HepG2 (cell line): Measurements from ENCODE around the gene DAD1. TPM values are rescaled to one million over a fixed set of nuclear protein-coding genes. Genes with fewer than 3 reads are reported as not detected.

ENCODE experiments used
- CAMTA2 ChIP-seq: sonication (generic); formaldehyde crosslinking; IDR thresholded peaks from 2 replicates; pipeline ENCODE4 v1.4.0; 2020; ENCODE audit warnings: mild to moderate bottlenecking, missing genetic modification reagents, borderline replicate concordance
- DMAP1 ChIP-seq: IDR thresholded peaks from 2 replicates; pipeline ENCODE4 v1.6.1; 2016
- FOSL2 ChIP-seq: sonication (generic); formaldehyde crosslinking; IDR thresholded peaks from 2 replicates; pipeline ENCODE4 v1.4.0; 2020; ENCODE audit warnings: missing genetic modification reagents
- FOXJ3 ChIP-seq: sonication (generic); formaldehyde crosslinking; IDR thresholded peaks from 2 replicates; pipeline ENCODE4 v1.4.0; 2020; ENCODE audit warnings: missing genetic modification reagents, mild to moderate bottlenecking, borderline replicate concordance
- KIAA2018 ChIP-seq: sonication (generic); formaldehyde crosslinking; IDR thresholded peaks from 2 replicates; pipeline ENCODE4 v1.5.0; 2020; ENCODE audit warnings: mild to moderate bottlenecking, missing genetic modification reagents, borderline replicate concordance
- KLF11 ChIP-seq: IDR thresholded peaks from 2 replicates; pipeline ENCODE4 v1.6.1; 2016; ENCODE audit warnings: missing compliant biosample characterization
- MBD4 ChIP-seq: IDR thresholded peaks from 2 replicates; pipeline ENCODE4 v1.6.1; 2012; ENCODE audit warnings: low read length, inconsistent platforms, borderline replicate concordance
- SIN3A ChIP-seq: IDR thresholded peaks from 2 replicates; pipeline ENCODE4 v1.6.1; 2011; ENCODE audit warnings: low read depth, mild to moderate bottlenecking, control low read depth, low read length, borderline replicate concordance
- SIX4 ChIP-seq: sonication (generic); formaldehyde crosslinking; IDR thresholded peaks from 2 replicates; pipeline ENCODE4 v1.4.0; 2020; ENCODE audit warnings: missing genetic modification reagents
- ZBTB49 ChIP-seq: sonication (generic); formaldehyde crosslinking; IDR thresholded peaks from 2 replicates; pipeline ENCODE4 v1.4.0; 2020; ENCODE audit warnings: missing genetic modification reagents, borderline replicate concordance
- ZKSCAN1 ChIP-seq: fragments of 150-350 bp; IDR thresholded peaks from 2 replicates; pipeline ENCODE4 v1.6.1; 2014; ENCODE audit warnings: low read length
- ZNF124 ChIP-seq: sonication (generic); formaldehyde crosslinking; IDR thresholded peaks from 2 replicates; pipeline ENCODE4 v1.4.0; 2020; ENCODE audit warnings: missing genetic modification reagents
- ZNF235 ChIP-seq: sonication (generic); formaldehyde crosslinking; IDR thresholded peaks from 2 replicates; pipeline ENCODE4 v1.8.1; 2023; ENCODE audit warnings: mild to moderate bottlenecking, missing genetic modification reagents, borderline replicate concordance
- ZNF660 ChIP-seq: sonication (generic); formaldehyde crosslinking; IDR thresholded peaks from 2 replicates; pipeline ENCODE4 v1.5.1; 2020; ENCODE audit warnings: mild to moderate bottlenecking, low read depth, missing genetic modification reagents, borderline replicate concordance
- ZNF703 ChIP-seq: sonication (generic); formaldehyde crosslinking; IDR thresholded peaks from 2 replicates; pipeline ENCODE4 v1.5.1; 2020; ENCODE audit warnings: missing genetic modification reagents, mild to moderate bottlenecking, moderate library complexity, borderline replicate concordance
- ZNF746 ChIP-seq: sonication (generic); formaldehyde crosslinking; IDR thresholded peaks from 2 replicates; pipeline ENCODE4 v1.8.0; 2022; ENCODE audit warnings: mild to moderate bottlenecking, missing genetic modification reagents
- polyA plus RNA-seq, 8 experiments: library from polyadenylated mRNA; depleted of rRNA in 3 of 8; stranded (reverse) in 7 of 8; unstranded in 1 of 8; fragments of >200 nt; fragmentation: Illumina TruSeq in 4 of 8; extraction: Trizol in 4 of 8; gene quantifications; 2 replicates each; pipeline versions ENCODE4 v1.2.1 to v1.2.3, GENCODE V29; 2011 to 2016; ENCODE audit warnings: low read depth in 4 of 8, missing spikeins in 1 of 8, mixed read lengths in 1 of 8; ENCODE audit not compliant: insufficient read depth in 1 of 8
- total RNA-seq, 5 experiments: library from RNA; depleted of rRNA; stranded (reverse); fragments of >200 nt; fragmentation: Illumina TruSeq; extraction: Trizol; gene quantifications; 2 replicates each; pipeline ENCODE4 v1.2.3, GENCODE V29; 2016; ENCODE audit warnings: low read depth in 1 of 5
- TF ChIP-seq, protein P1 (sequence below): sonication (generic); formaldehyde crosslinking; IDR thresholded peaks from 2 replicates; pipeline ENCODE4 v1.9.0; 2021; ENCODE audit warnings: missing genetic modification reagents, borderline replicate concordance

The DAD1 gene
- total and polyA plus RNA-seq, 2 of the 13 experiments (the other 11 are each of a cell fraction or from before 2014, with no cell fraction given), result 558 to 626 TPM

GRCh38 chr14:22558221-22558913 lies 30.7 kb downstream of the DAD1 start (continued):
- TF ChIP-seq ZNF660 (CRISPR knock-in tag), result no peak; the same call in 1 of the 2 replicates
- TF ChIP-seq ZNF703, result no peak
- TF ChIP-seq ZNF235 (CRISPR knock-in tag), result no peak
- TF ChIP-seq FOXJ3 (CRISPR knock-in tag), result no peak
- TF ChIP-seq SIN3A, result no peak
- no peak for TF ChIP-seq CAMTA2 (CRISPR knock-in tag)
- TF ChIP-seq, protein P1, sequence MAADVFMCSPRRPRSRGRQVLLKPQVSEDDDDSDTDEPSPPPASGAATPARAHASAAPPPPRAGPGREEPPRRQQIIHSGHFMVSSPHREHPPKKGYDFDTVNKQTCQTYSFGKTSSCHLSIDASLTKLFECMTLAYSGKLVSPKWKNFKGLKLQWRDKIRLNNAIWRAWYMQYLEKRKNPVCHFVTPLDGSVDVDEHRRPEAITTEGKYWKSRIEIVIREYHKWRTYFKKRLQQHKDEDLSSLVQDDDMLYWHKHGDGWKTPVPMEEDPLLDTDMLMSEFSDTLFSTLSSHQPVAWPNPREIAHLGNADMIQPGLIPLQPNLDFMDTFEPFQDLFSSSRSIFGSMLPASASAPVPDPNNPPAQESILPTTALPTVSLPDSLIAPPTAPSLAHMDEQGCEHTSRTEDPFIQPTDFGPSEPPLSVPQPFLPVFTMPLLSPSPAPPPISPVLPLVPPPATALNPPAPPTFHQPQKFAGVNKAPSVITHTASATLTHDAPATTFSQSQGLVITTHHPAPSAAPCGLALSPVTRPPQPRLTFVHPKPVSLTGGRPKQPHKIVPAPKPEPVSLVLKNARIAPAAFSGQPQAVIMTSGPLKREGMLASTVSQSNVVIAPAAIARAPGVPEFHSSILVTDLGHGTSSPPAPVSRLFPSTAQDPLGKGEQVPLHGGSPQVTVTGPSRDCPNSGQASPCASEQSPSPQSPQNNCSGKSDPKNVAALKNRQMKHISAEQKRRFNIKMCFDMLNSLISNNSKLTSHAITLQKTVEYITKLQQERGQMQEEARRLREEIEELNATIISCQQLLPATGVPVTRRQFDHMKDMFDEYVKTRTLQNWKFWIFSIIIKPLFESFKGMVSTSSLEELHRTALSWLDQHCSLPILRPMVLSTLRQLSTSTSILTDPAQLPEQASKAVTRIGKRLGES (CRISPR knock-in tag), result no peak
- TF ChIP-seq ZKSCAN1, result no peak
- no peak for TF ChIP-seq KLF11
- no peak for TF ChIP-seq DMAP1
- TF ChIP-seq ZBTB49, result no peak
- TF ChIP-seq ZNF124, result no peak
- TF ChIP-seq MBD4, result no peak
- no peak for TF ChIP-seq ZNF746 (CRISPR knock-in tag)
- no peak for TF ChIP-seq KIAA2018 (CRISPR knock-in tag)
- TF ChIP-seq SIX4 (CRISPR knock-in tag), result no peak
- TF ChIP-seq FOSL2, result no peak
